CD4-positive, CD25-positive, alpha-beta regulatory T cell (primary cell): Measurements from ENCODE around the gene OR2L8. TPM values are rescaled to one million over a fixed set of nuclear protein-coding genes. Genes with fewer than 3 reads are reported as not detected.

ENCODE experiments used
- ATAC-seq, 2 donors: fragments of 150-1000 bp; cut with Tn5 transposase; one replicate each; pipeline ENCODE4 v1.10.0; 2021; ENCODE audit warnings: low read depth in 2 of 2, moderate number of reproducible peaks in 2 of 2, moderate library complexity in 1 of 2
- DNase-seq, 3 donors: peaks; one replicate each; pipeline versions ENCODE4 v3.0.0 to v3.0.0-alpha.2; 2012 to 2022; ENCODE audit warnings: mixed read lengths in 1 of 3
- H3K27ac ChIP-seq: one replicate; pipeline ENCODE4 v1.7.0; 2013; ENCODE audit warnings: mild to moderate bottlenecking, low read length; ENCODE audit not compliant: insufficient read depth, poor library complexity, severe bottlenecking
- H3K27me3 ChIP-seq: one replicate; pipeline ENCODE4 v1.7.0; 2013; ENCODE audit warnings: low read length; ENCODE audit not compliant: control insufficient read depth, insufficient read depth
- H3K36me3 ChIP-seq: one replicate; pipeline ENCODE4 v1.7.0; 2013; ENCODE audit warnings: mild to moderate bottlenecking, low read length, moderate library complexity; ENCODE audit not compliant: control insufficient read depth, insufficient read depth
- H3K4me1 ChIP-seq: 2 replicates; pipeline ENCODE4 v1.7.0; 2013; ENCODE audit warnings: mild to moderate bottlenecking, low read length; ENCODE audit not compliant: insufficient read depth, control insufficient read depth, poor library complexity, severe bottlenecking
- H3K4me3 ChIP-seq: one replicate; pipeline ENCODE4 v1.7.0; 2013; ENCODE audit warnings: low read depth, mild to moderate bottlenecking, low read length, moderate library complexity
- H3K9me3 ChIP-seq, 2 experiments: 1 replicate in 1 of 2; 2 replicates in 1 of 2; pipeline ENCODE4 v1.7.0; 2013; ENCODE audit warnings: low read length in 2 of 2, mild to moderate bottlenecking in 1 of 2, moderate library complexity in 1 of 2; ENCODE audit not compliant: control insufficient read depth in 2 of 2
- H3K27ac Mint-ChIP-seq, 3 donors: one replicate each; pipeline ENCODE4 v1.8.0; 2020 to 2022; ENCODE audit warnings: mild to moderate bottlenecking in 3 of 3, mixed read lengths in 3 of 3, moderate library complexity in 2 of 3
- H3K27me3 Mint-ChIP-seq: one replicate; pipeline ENCODE4 v1.8.0; 2022; ENCODE audit warnings: mild to moderate bottlenecking, mixed read lengths
- H3K36me3 Mint-ChIP-seq: one replicate; pipeline ENCODE4 v1.8.0; 2020; ENCODE audit warnings: mixed read lengths
- H3K4me1 Mint-ChIP-seq, 4 donors: one replicate each; pipeline ENCODE4 v1.8.0; 2020 to 2022; ENCODE audit warnings: mixed read lengths in 4 of 4, mild to moderate bottlenecking in 1 of 4
- H3K4me3 Mint-ChIP-seq, 4 donors: one replicate each; pipeline ENCODE4 v1.8.0; 2020 to 2022; ENCODE audit warnings: mild to moderate bottlenecking in 4 of 4, mixed read lengths in 4 of 4, moderate library complexity in 3 of 4
- H3K9me3 Mint-ChIP-seq, 7 donors: one replicate each; pipeline ENCODE4 v1.8.0; 2020 to 2022; ENCODE audit warnings: mixed read lengths in 7 of 7, mild to moderate bottlenecking in 3 of 7, moderate library complexity in 2 of 7
- polyA plus RNA-seq, 4 donors: library from polyadenylated mRNA; unstranded; fragments of 300-500 nt; fragmentation: Illumina TruSeq; gene quantifications; one replicate each; pipeline ENCODE4 v1.2.3, GENCODE V29; 2021
- total RNA-seq: library from RNA; stranded (reverse); gene quantifications from one replicate; pipeline ENCODE4 v1.2.3, GENCODE V29; 2022

The OR2L8 gene
- total and polyA plus RNA-seq, 5 donors from 2014 or later, result 0.42 TPM; not detected in 4

GRCh38 chr1:247992986-247993385 is 44.3 kb downstream of the OR2L8 start:
- no peak overlapping the region for H3K4me3 Mint-ChIP-seq
- H3K27ac Mint-ChIP-seq, result no peak overlapping the region
- H3K4me3 ChIP-seq, result no peak overlapping the region
- no peaks in the 10 kb centered on the region for H3K27me3 Mint-ChIP-seq
- no peaks in the 10 kb centered on the region for H3K27me3 ChIP-seq
- peaks cover 0 to 3% of the 10 kb centered on the region in 2 experiments for H3K9me3 ChIP-seq
- no peaks in the 10 kb centered on the region for H3K4me1 ChIP-seq
- no peaks in the 10 kb centered on the region for H3K4me1 Mint-ChIP-seq
- H3K36me3 ChIP-seq, result no peaks in the 10 kb centered on the region
- ATAC-seq (no peak), DNase-seq (no peak)
- H3K9me3 Mint-ChIP-seq, result peaks cover under 1 to 10% (median 4%) of the 10 kb centered on the region in 7 donors
- H3K27ac ChIP-seq, result no peak overlapping the region
- H3K36me3 Mint-ChIP-seq, result no peaks in the 10 kb centered on the region

DNA sequence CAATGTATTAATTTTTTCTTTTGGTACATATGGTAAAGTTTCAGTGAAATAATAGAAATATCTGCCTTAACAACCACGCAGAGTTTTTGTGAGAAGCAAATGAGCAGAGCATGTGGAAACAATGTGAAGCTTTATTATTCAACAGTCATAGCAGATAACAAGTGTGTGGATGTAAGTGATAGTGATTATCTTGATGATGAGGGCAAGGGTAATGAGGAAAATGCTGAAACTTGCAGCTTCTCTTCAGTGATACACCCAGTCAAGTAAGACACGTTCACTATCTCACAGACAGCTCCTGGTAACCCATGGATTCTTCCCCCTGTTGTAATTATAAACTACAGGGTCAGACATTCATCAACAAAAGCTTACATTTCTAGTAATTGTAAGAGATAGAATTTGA is 50.2 kb downstream of the OR2L8 start:
- no peak for DNase-seq
- Mint-ChIP-seq H3K36me3 (no peaks in the 10 kb centered on the region), H3K27me3 (no peaks in the 10 kb centered on the region), H3K9me3 (peaks cover 2 to 9% (median 4%) of the 10 kb centered on the region in 7 donors), H3K27ac (no peak overlapping the region), H3K4me3 (no peak overlapping the region), H3K4me1 (no peaks in the 10 kb centered on the region)
- H3K36me3 ChIP-seq, result no peaks in the 10 kb centered on the region
- no peak overlapping the region for H3K27ac ChIP-seq
- H3K4me1 ChIP-seq, result no peaks in the 10 kb centered on the region
- ATAC-seq, result no peak
- H3K27me3 ChIP-seq, result no peaks in the 10 kb centered on the region
- H3K4me3 ChIP-seq, result no peak overlapping the region
- peaks cover 0 to 1% of the 10 kb centered on the region in 2 experiments for H3K9me3 ChIP-seq

Other genes starting within 250 kb of the OR2L8 start
- gene OR6F1, start 232.2 kb upstream of the OR2L8 start, total RNA-seq, result not detected
- not detected for gene OR6F1, start 232.2 kb upstream of the OR2L8 start, polyA plus RNA-seq
- not detected for gene OR14K1, start 210.2 kb upstream of the OR2L8 start, total RNA-seq
- gene OR14K1, start 210.2 kb upstream of the OR2L8 start, polyA plus RNA-seq, result not detected
- gene OR14A2, start 200.7 kb upstream of the OR2L8 start, total RNA-seq, result not detected
- not detected for gene OR14A2, start 200.7 kb upstream of the OR2L8 start, polyA plus RNA-seq
- not detected for gene OR1C1, start 188.3 kb upstream of the OR2L8 start, total RNA-seq
- gene OR1C1, start 188.3 kb upstream of the OR2L8 start, polyA plus RNA-seq, result not detected
- gene OR14A16, start 124.7 kb upstream of the OR2L8 start, total RNA-seq, result not detected
- not detected for gene OR14A16, start 124.7 kb upstream of the OR2L8 start, polyA plus RNA-seq
- not detected for gene OR11L1, start 107.0 kb upstream of the OR2L8 start, total RNA-seq
- not detected for gene OR11L1, start 107.0 kb upstream of the OR2L8 start, polyA plus RNA-seq
- gene TRIM58, start 91.7 kb upstream of the OR2L8 start, total RNA-seq, result 2.9 TPM
- gene TRIM58, start 91.7 kb upstream of the OR2L8 start, polyA plus RNA-seq, result under 1 TPM in 1 of 4 donors, not detected in 3; 0.17 TPM
- not detected for gene OR2W3, start 53.3 kb upstream of the OR2L8 start, total RNA-seq
- gene OR2W3, start 53.3 kb upstream of the OR2L8 start, polyA plus RNA-seq, result not detected
- gene OR2T8, start 28.6 kb upstream of the OR2L8 start, total RNA-seq, result not detected
- gene OR2T8, start 28.6 kb upstream of the OR2L8 start, polyA plus RNA-seq, result not detected
- not detected for gene OR2AJ1, start 24.0 kb upstream of the OR2L8 start, total RNA-seq
- not detected for gene OR2AJ1, start 24.0 kb upstream of the OR2L8 start, polyA plus RNA-seq
- gene OR2AK2, start 16.4 kb downstream of the OR2L8 start, total RNA-seq, result not detected
- not detected for gene OR2AK2, start 16.4 kb downstream of the OR2L8 start, polyA plus RNA-seq
- not detected for gene OR2L5, start 64.8 kb downstream of the OR2L8 start, total RNA-seq
- not detected for gene OR2L5, start 64.8 kb downstream of the OR2L8 start, polyA plus RNA-seq
- gene OR2L2, start 81.2 kb downstream of the OR2L8 start, total RNA-seq, result 0.35 TPM
- gene OR2L2, start 81.2 kb downstream of the OR2L8 start, polyA plus RNA-seq, result under 1 TPM in 1 of 4 donors, not detected in 3; 0.49 TPM
- gene OR2L3, start 98.0 kb downstream of the OR2L8 start, total RNA-seq, result not detected
- gene OR2L3, start 98.0 kb downstream of the OR2L8 start, polyA plus RNA-seq, result not detected
- not detected for gene OR2L13, start 146.3 kb downstream of the OR2L8 start, total RNA-seq
- not detected for gene OR2L13, start 146.3 kb downstream of the OR2L8 start, polyA plus RNA-seq
- gene OR2M5, start 196.3 kb downstream of the OR2L8 start, total RNA-seq, result not detected
- gene OR2M5, start 196.3 kb downstream of the OR2L8 start, polyA plus RNA-seq, result not detected
- not detected for gene OR2M2, start 226.0 kb downstream of the OR2L8 start, total RNA-seq
- not detected for gene OR2M2, start 226.0 kb downstream of the OR2L8 start, polyA plus RNA-seq
- not detected for gene OR2M3, start 248.4 kb downstream of the OR2L8 start, total RNA-seq
- not detected for gene OR2M3, start 248.4 kb downstream of the OR2L8 start, polyA plus RNA-seq